HG02981 (cell line): ENCODE data around the gene YWHAB.
A peak's percentile ranks its signal among the peaks of the same experiment; 100 is the strongest.
"Not testable (repeated sequence)": the region's sequence is repeated elsewhere in the genome, so short reads cannot be mapped to it uniquely, and the experiment has no call there.

Source experiments
- ATAC-seq: cut with Tn5 transposase; IDR thresholded peaks from one replicate; pipeline ENCODE4 v1.9.1; 2021; ENCODE audit warnings: mild to moderate bottlenecking, moderate library complexity; ENCODE audit not compliant: unreplicated experiment

The YWHAB gene

DNA sequence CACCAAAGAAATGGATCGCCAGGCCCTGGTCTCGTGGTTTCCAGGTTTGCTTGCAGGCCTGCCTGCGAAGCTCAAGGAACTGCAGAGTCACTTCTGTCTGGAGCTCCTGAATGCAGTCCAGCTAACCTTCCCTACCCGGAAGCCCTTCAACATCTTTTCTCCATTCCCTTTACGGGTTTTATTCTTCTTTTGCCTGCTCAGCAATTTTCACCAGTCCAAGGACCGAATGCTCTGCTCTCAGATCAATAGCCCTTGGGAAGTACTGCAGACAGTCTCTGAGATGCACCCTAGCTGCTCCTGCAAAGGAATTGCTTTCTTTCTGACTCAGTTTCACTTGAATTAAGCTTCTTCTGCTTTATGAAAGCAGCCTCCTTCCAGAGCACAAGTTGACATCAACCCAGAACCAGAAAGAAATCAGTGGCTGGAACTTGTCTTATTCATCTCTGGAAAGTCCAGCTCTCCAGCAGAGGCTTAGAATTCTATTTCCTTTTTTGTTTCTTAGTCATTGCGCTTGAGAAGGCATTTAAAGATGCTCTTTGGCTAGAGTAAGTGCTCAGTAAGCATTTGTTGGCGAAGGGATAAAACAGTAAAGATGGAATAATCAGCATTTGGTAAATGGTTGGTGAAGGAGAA, 18.7 kb upstream of the YWHAB start:
- no peak for ATAC-seq

DNA sequence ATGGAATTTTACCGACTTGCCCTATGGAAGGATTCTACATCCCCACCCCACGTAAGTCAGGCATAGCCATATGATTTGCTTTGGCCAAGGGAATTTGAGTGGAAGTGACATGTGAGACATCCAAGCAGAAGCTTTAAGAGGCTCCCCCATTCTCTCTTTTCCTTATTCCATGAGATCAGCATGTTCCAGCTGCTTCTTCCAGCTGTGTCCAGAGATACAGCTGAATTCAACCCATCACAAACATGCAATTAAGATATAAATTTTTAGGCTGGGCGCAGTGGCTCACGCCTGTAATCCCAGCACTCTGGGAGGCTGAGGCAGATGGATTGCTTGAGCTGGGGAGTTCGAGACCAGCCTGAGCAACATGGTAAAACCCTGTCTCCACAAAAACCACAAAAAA, 16.0 kb upstream of the YWHAB start:
- ATAC-seq, result no peak

DNA sequence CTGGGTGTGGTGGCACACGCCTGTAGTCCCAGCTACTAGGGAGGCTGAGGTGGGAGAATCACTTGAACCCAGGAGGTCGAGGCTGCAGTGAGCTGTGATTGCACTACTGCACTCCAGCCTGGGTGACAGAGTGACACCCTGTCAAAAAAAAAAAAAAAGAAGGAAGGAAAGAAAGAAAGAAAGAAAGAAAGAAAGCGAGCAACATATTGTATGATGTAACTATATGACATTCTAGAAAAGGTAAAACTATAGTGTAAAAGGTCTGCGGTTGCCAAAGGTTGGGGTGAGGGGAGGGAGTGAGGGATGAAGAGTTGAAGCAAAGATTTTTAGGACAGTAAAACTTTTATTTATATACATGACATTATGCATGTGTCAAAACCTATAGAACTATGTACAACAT, 3.1 kb upstream of the YWHAB start:
- ATAC-seq, result not testable (repeated sequence)

GRCh38 chr20:44883214-44883902, 2.1 kb upstream of the YWHAB start:
- no peak for ATAC-seq

GRCh38 chr20:44884907-44885391, 556 bp upstream of the YWHAB start:
- no peak for ATAC-seq

DNA sequence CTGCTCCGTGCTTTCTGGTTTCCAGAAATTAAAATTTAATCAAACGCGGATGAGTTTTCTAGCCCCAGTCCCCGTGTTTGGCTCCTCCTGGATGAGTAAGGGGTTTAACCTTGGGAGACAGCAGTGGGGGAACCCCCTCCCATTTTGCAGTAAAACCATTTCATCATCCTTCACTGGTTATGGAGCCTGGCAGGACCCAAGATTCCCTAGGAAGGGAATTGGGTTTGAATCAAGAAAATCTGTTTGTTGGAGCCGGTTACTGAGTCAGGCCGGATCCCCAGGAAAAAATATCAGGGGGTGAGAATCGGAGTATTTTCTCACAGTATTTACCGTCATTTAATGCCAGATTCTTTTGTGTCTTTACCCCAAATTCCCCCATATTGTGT, 754 bp downstream of the YWHAB start:
- no peak for ATAC-seq

DNA sequence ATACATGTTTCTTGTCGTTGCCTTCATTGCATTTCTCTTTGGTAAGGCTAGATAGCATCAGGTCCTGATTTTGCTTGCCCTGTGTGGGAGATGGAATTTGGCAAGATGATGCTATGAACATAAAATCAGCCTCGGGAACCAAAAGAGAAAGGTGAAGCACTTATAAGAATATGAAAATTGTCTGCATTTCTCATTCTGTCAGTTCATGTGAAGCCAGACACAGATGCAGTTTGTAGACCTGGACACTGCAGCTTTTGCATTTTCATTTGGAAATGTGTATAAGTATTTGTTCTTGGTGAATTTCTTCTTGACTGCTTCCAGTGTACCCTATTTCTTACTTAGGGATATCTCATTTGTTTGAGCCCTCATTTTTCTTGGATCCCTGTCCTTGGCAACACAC, 1.3 kb downstream of the YWHAB start:
- ATAC-seq, result no peak

DNA sequence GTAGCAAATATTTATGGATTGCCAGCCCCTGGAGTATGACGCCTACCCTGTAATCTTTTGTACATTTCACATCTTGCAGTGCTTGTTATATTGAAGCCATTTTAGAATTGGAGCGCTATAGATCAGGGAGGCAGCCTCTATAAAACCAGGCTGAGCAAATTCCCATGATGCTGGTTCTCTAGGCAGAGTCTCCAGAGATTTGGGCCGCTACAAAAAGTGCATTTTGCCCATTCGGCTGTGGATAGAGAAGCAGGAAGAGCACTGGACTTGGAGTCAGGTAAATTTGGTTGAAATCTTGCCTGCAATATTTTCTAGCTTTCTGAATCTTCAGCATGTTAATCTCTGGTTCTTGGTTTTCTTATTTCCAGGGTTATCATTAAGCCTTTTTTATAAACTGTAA, 2.0 kb downstream of the YWHAB start:
- no peak for ATAC-seq

DNA sequence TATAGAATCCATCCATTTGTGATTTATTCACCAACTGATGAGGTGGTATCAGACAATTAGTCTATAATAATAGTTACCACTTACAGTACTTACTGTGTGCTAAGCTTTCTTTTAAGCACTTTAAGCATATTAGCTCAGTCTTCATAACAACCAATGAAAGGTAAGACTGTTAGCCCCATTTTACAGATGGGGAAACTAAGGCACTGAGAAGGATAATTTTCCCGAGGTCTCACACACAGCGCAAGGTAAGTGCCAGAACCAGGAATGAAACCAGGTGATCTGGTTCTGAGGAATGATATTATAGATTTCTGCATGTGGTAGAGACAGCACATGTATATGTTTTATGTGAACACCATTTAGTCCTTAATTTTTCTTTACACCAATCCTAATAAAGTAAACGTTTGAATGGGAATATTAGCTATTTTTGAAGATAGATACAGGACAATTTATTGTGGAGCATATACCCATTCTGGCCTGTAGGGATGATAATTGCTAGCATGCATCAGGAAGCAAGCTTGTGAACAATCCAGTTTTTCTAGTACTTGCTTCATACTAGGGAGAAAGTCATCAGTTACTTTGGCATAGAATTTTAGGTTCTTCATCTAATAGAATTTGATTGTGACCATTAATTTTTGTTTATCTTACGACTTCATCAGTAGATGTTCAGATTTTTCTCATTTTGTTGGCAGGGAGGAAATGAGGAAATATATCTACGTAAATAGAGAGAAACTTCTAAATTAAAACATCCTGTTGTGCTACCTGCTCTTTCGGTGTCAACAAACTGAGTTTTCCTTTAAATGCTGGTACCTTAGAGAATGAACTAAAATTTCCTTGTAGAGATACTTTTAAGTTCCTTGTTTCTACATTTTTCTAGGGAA, 3.0 kb downstream of the YWHAB start:
- no peak for ATAC-seq

GRCh38 chr20:44891826-44892225, 6.3 kb downstream of the YWHAB start:
- ATAC-seq, result no peak

DNA sequence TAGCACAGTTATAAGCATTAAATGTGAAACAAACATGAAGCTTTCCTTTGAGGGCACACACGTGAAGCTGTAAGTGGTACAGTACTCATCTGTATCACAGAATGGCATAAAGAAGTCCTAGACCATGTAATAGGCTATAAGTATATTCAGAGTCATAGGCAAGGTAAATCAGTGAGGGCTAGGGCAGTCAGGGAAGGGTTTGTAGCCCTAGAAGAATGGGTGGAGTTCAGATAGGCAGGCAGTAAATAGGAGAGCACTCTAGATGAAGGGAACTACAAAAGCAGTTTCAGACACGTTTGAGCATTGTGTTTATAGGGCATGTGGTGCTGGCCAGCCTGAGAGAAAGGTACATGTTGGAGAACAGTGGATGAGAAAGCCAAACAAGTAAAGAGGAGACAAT, 9.5 kb downstream of the YWHAB start:
- ATAC-seq, result no peak

DNA sequence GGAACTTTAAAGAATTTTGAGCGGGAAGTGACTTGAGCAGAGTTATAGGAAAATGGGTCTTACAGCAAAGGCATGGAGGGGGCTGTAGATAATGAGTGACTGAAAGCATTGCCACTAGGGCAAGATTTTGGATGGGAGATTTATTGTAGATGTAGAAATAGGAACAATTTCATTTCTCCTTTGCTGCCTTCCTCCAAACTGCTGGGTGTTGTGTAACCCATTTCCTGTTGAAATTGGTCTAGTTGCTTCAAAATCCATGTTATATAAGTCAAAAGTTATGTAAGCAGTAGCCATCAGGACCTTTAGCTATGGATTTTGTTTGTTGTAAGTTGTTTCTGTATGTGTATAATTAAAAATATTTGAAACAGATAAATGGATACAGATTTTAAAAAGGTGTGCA, 11.1 kb downstream of the YWHAB start:
- ATAC-seq, result no peak

DNA sequence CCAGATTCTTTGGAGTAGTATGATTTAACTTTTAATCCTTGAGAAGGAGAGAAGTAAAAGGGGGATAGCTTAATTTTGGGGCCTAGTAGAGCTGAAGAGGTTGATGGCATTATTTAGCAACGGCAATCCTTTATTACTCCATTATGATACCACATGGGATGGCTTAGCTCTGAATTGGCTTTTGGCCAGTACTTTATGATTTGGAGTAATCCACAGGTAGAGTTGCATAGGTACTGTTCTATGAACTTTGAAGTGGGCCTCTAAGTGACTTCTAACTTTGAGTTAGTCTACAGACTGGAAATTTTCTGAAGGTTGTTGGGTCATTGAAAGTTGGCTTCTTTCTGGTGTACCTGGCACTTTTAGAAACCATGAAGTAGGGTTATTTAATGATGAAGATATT, 11.6 kb downstream of the YWHAB start:
- no peak for ATAC-seq

DNA sequence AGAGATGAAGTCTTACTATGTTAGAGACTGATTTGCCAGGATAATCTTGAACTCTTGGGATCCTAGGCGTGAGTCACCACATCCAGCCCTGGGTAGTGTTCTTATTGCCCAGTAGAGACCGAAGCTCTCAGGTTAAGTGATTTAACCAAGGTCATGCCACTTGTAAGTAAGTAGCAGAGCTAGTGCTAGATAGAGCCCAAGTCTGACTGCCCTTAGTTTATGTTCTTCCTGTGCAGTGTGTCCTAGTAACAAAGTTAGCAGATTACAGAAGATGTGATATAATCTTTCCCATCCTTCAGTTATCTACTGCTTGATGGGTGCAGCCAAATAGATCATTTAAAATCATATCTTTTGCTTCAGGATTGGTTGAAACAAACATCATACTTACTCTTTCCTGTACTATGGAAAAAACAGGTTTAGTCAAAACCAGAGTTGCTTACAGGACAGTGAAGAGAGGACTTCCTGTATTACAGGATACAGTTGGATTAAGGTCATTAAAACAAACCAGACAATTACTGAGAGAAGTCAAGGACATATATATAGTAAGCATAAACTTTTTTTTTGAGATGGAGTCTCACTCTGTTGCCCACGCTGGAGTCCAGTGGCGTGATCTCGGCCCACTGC, 14.8 kb downstream of the YWHAB start:
- ATAC-seq, result no peak

GRCh38 chr20:44901974-44902373, 16.5 kb downstream of the YWHAB start:
- ATAC-seq, result no peak

DNA sequence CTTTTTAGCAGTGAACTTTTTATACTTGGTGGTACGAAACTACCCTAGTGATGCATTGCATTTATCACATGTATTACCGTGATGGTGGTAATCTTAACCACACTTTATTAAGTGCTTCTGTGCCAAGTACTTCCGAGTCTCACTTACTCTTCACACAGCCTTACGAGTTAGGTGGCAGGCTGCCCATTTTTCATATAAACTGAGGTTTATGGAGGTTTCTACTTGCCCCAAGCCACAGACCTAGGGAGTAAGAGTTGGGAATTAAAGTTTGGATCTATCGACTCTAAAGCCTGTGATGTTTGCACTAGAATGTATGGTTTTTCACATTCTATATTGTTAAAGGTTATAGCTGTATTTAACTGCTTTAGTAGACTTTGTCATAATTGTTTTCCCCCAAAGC, 18.9 kb downstream of the YWHAB start:
- no peak for ATAC-seq

DNA sequence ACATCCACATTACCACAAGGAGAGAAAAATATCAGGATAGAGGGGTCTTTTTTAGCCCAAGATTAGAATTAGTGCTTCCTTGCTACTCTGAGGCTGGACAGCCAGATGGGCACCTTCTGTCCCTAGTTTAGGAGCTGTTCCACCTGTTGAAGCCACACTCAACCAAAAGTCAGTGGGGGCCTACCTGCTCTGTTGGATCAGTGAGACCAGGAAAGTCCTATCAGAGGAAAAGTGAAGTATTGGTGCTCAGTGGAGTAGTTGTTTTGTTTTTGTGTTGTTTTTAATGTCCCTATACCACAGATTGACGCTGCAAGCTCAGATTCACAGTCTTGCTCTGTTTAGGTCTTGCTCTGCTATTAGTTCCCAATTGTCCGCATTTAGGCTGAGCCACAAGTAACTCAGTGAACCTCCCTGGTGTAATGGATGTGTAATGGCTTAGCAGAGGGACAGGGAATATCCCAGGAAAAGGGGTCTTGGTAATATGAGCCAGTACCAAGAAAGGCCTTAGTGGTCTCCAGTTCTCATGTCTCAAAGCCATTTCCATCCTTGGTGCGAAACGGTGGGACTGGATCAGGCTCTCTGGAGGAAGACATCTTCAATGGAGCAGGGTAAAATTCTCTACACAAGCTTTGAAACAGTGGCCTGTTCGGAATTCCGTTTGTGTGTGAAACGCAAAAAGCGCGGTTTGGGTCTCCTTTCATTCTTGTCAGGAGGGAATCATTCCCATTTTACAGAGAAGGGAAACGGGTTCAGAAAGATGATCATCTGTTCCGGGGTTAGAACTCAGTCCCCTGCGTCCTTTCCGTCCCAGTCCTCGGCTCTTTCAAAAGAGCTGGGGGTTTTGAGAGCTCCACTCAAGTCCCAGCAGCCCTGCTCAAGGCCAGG, 23.7 kb downstream of the YWHAB start:
- no peak for ATAC-seq

GRCh38 chr20:44909872-44910689, 24.6 kb downstream of the YWHAB start, which contains the start of gene PABPC1L:
TSS of gene PABPC1L (plus strand) at chr20:44910060. CDS start at chr20:44910144, 84 bp downstream.
- peak; percentile 75 for ATAC-seq

- no peak for ATAC-seq
Observed at GRCh38 chr20:44910690-44911262, 25.3 kb downstream of the YWHAB start.
